Measurements from ENCODE around the gene VWA3A. TPM values are rescaled to one million over a fixed set of nuclear protein-coding genes. Genes with fewer than 3 reads are reported as not detected.
"Not testable (repeated sequence)": the region's sequence is repeated elsewhere in the genome, so short reads cannot be mapped to it uniquely, and the experiment has no call there.

VWA3A gene
- total and polyA plus RNA-seq, 12 donors: 0.01 to 1.1 (median 0.28) TPM; not detected in 1

DNA sequence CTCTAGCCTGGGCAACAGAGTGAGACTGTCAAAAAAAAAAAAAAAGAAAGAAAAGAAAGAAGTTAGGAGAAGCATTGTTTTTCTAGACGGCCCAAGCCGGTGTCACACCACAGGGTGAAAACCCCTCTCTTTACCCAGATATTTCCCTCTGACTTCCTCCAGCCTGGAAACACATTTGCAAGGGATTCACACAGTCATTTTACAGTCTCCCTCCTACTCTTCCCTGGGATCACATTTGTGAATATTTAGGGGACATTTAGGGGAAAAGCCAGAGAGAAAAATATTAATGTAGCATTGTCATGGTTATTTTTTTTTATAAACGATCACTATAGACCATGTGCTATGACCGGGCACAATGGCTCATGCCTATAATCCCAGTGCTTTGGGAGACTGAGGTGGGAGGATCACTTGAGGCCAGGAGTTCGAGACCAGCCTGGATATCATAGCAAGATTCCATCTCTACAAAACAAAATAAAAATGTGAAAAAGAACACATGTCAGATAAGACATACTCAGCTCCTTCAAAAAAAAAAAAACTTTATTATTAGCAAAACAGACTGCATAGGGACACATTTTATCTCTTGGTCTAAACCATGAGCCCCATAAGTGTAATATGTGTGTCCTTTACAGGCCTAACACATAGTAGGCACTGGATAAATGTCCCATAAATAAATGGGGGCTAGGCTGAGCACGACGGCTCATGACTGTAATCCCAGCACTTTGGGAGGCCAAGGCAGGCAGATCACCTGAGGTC, 59.1 kb downstream of the VWA3A start:
- Histone ChIP-seq H3K4me3 (no peak overlapping the region), H3K27ac (no peak overlapping the region), H3K9me3 (no peaks in the 10 kb centered on the region), H3K27me3 (no peaks in the 10 kb centered on the region), H3K4me1 (no peaks in the 10 kb centered on the region), H3K36me3 (no peaks in the 10 kb centered on the region)
- 74 to 78% methylated on average over 7 of the region's 7 CpGs for WGBS, 2 donors
- ATAC-seq (no peak), DNase-seq (no peak)
- TF ChIP-seq, protein P1, sequence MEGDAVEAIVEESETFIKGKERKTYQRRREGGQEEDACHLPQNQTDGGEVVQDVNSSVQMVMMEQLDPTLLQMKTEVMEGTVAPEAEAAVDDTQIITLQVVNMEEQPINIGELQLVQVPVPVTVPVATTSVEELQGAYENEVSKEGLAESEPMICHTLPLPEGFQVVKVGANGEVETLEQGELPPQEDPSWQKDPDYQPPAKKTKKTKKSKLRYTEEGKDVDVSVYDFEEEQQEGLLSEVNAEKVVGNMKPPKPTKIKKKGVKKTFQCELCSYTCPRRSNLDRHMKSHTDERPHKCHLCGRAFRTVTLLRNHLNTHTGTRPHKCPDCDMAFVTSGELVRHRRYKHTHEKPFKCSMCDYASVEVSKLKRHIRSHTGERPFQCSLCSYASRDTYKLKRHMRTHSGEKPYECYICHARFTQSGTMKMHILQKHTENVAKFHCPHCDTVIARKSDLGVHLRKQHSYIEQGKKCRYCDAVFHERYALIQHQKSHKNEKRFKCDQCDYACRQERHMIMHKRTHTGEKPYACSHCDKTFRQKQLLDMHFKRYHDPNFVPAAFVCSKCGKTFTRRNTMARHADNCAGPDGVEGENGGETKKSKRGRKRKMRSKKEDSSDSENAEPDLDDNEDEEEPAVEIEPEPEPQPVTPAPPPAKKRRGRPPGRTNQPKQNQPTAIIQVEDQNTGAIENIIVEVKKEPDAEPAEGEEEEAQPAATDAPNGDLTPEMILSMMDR (IDR thresholded peaks at IDR 0.05): no peak
- intact Hi-C loops (cut with DNase I): no loop called here

DNA sequence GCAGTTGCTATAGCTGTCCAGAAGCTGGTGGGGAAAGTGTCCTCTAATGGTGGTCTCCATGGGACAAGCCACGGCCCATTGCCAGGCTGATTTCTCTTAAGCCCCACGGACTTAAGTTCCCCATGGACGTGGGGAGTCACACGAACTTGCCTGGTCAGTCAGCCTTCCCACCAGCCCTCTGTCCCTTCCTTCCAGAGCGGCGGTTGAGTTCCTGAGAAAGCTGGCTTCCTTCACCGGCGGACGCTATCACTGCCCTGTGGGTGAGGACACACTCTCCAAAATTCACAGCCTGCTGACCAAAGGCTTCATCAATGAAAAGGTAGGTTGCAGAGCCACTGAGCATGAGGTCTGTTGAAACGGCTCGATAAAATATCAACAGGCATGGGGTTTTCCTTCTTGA, 60.0 kb downstream of the VWA3A start:
- no peak overlapping the region for H3K27ac ChIP-seq
- H3K9me3 ChIP-seq: no peaks in the 10 kb centered on the region
- intact Hi-C loops (cut with DNase I): no loop called here
- no peaks in the 10 kb centered on the region for H3K36me3 ChIP-seq
- TF ChIP-seq, protein P1 (IDR thresholded peaks at IDR 0.05): no peak
- WGBS, 2 donors: 76% methylated on average over 11 of the region's 11 CpGs
- H3K4me3 ChIP-seq: no peak overlapping the region
- ATAC-seq (no peak), DNase-seq (no peak)
- H3K27me3 ChIP-seq: no peaks in the 10 kb centered on the region
- H3K4me1 ChIP-seq: no peaks in the 10 kb centered on the region

DNA sequence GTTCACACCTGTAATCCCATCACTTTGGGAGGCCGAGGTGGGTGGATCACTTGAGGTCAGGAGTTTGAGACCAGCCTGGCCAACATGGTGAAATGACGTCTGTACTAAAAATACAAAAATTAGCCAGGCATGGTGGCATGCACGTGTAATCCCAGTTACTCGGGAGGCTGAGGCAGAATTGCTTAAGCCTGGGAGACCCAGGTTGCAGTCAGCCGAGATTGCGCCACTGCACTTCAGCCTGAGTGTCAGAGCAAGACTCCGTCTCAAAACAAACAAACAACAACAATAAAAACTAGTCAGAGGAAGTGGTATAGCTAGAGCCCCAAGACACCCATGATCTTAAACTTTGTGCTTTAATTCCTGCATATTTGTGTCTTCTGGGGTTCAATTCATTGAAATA, 60.7 kb downstream of the VWA3A start:
- ATAC-seq; H3K27ac ChIP-seq; H3K36me3 ChIP-seq; intact Hi-C loops (cut with DNase I); H3K4me1 ChIP-seq; H3K4me3 ChIP-seq; DNase-seq; H3K27me3 ChIP-seq; H3K9me3 ChIP-seq: not testable (repeated sequence)
- 75 to 80% methylated on average over 7 of the region's 7 CpGs for WGBS, 2 donors

DNA sequence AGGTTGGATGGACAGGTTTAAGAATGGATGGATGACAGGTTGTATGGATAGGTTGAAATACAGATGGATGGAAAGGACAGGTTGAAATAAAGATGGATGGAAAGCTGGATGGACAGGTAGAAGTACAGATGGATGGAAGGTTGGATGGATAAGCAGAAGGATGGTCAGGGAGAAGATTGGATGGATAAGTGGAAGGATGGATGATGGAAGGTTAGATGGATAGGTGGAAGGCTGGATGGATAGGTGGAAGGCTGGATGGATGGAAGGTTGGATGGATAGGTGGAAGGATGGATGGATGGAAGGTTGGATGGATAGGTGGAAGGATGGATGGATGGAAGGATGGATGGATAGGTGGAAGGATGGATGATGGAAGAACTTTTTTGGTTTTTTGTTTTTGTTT, 69.1 kb downstream of the VWA3A start:
- Histone ChIP-seq H3K27me3 (peaks cover 0 to 33% (median 31%) of the 10 kb centered on the region in 7 donors), H3K27ac (no peak overlapping the region), H3K4me3 (no peak overlapping the region), H3K36me3 (no peaks in the 10 kb centered on the region), H3K4me1 (peaks cover 0 to 7% (median 0%) of the 10 kb centered on the region in 9 donors), H3K9me3 (peaks cover 0 to under 1% (median 0%) of the 10 kb centered on the region in 11 donors)
- intact Hi-C loops (cut with DNase I): loop anchor here in 1 of 10 donors (10.0 kb wide), 1 partner anchor 57 kb away; no protein-coding TSS in a partner anchor
- TF ChIP-seq, protein P1 (IDR thresholded peaks at IDR 0.05): no peak
- ATAC-seq (no peak), DNase-seq (no peak)
